Measurements from ENCODE around the gene USP22.

USP22 gene

DNA sequence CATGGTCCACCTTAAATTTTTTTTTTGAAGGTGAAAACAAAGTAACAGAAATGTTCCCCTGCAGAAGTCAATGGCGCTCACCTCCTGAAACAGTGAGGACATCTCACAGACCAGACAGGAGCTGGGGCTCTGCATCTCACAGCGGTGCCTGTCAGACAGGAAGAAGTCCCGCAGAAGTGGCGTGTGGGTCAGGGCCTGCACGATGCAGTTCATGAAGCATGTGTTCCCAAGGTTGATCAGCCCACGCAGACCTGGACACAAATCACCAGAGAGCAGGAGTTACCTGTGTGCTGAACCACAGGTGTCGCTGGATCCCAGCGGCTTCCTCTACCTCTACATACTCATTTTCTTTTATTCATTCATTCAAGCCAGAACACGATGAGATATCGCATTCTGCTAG, 24.9 kb downstream of the USP22 start:
- peaks cover 76 to 98% of the 10 kb centered on the region in 2 donors for H3K36me3 ChIP-seq (replicated peaks in 1 of 2; ENCODE audit: control insufficient read depth in 2 of 2, insufficient read depth in 2 of 2, low read length in 2 of 2)

DNA sequence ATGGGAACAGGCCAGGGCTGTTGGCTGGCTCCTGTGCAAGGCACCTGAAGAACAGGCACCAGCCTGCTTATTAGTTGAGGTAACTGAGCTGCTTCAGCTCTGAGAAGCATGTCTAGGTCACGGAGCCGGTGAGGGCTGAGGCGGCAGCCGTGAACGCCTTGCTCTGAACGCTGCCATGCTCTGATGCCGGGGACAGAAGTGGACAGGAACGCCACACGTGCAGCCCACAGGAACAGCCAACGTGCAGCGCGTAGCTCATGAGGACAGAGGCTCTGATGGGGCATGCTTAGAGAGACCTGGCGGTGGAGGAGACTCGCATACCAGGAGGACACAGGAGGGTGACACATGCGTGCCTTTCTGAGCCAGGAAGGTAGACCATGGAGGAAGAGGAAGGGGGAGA, 25.6 kb downstream of the USP22 start:
- Histone ChIP-seq H3K4me2 (ENCODE audit: insufficient read depth, low read length, poor library complexity, severe bottlenecking) (no peak overlapping the region), H3K23ac (ENCODE audit: low read depth, low read length, poor library complexity) (no peak overlapping the region), H4K91ac (ENCODE audit: low read depth, low read length, poor library complexity) (no peak overlapping the region), H3K4me3 (ENCODE audit: low read length in 2 of 2) (no peak overlapping the region), H2BK12ac (ENCODE audit: low read length) (no peak overlapping the region), H3K4me1 (ENCODE audit: control insufficient read depth in 2 of 2, insufficient read depth in 1 of 2, low read depth in 1 of 2, low read length in 2 of 2) (no peaks in the 10 kb centered on the region), H2AFZ (ENCODE audit: low read length) (no peak overlapping the region), H2BK120ac (ENCODE audit: low read depth, low read length) (no peak overlapping the region), H3K4ac (ENCODE audit: low read length) (no peak overlapping the region), H3K79me1 (ENCODE audit: low read depth, low read length) (peaks cover 27% of the 10 kb centered on the region), H2BK5ac (ENCODE audit: low read length) (no peak overlapping the region), H3K27me3 (ENCODE audit: control insufficient read depth in 3 of 3, insufficient read depth in 3 of 3, low read depth in 1 of 3, low read length in 3 of 3) (no peaks in the 10 kb centered on the region), H3K36me3 (replicated peaks in 1 of 2; ENCODE audit: control insufficient read depth in 2 of 2, insufficient read depth in 2 of 2, low read length in 2 of 2) (peaks cover 81 to 98% of the 10 kb centered on the region in 2 donors), H3K14ac (ENCODE audit: low read length) (no peak overlapping the region), H3K18ac (ENCODE audit: low read length) (no peak overlapping the region), H3K9me3 (replicated peaks in 1 of 2; ENCODE audit: control insufficient read depth in 2 of 2, insufficient read depth in 1 of 2, low read depth in 1 of 2, low read length in 2 of 2) (no peaks in the 10 kb centered on the region), H4K8ac (ENCODE audit: low read depth, low read length) (no peak overlapping the region), H3K9ac (ENCODE audit: low read depth, low read length, poor library complexity) (no peak overlapping the region), H2AK5ac (ENCODE audit: low read depth, low read length) (no peak overlapping the region), H3K27ac (replicated peaks; ENCODE audit: low read length) (no peak overlapping the region), H2BK15ac (ENCODE audit: low read length) (no peak overlapping the region)
- WGBS, 2 donors (ENCODE audit: extremely low coverage in 2 of 2, insufficient read length in 2 of 2, insufficient replicate concordance in 1 of 2) = no CpG with 5 or more reads among the region's 15 CpGs
- no peak for DNase-seq (ENCODE audit: low spot score)

More for the DNA sequence above, 24.9 kb downstream of the USP22 start:
- Histone ChIP-seq H2BK12ac (ENCODE audit: low read length) (no peak overlapping the region), H3K27ac (replicated peaks; ENCODE audit: low read length) (no peak overlapping the region), H2AFZ (ENCODE audit: low read length) (no peak overlapping the region), H3K4me2 (ENCODE audit: insufficient read depth, low read length, poor library complexity, severe bottlenecking) (no peak overlapping the region), H3K18ac (ENCODE audit: low read length) (no peak overlapping the region), H3K4me1 (ENCODE audit: control insufficient read depth in 2 of 2, insufficient read depth in 1 of 2, low read depth in 1 of 2, low read length in 2 of 2) (no peaks in the 10 kb centered on the region), H3K79me1 (ENCODE audit: low read depth, low read length) (peaks cover 25% of the 10 kb centered on the region), H3K27me3 (ENCODE audit: control insufficient read depth in 3 of 3, insufficient read depth in 3 of 3, low read depth in 1 of 3, low read length in 3 of 3) (no peaks in the 10 kb centered on the region), H3K23ac (ENCODE audit: low read depth, low read length, poor library complexity) (no peak overlapping the region), H2BK15ac (ENCODE audit: low read length) (no peak overlapping the region), H3K4me3 (ENCODE audit: low read length in 2 of 2) (no peak overlapping the region), H3K9ac (ENCODE audit: low read depth, low read length, poor library complexity) (no peak overlapping the region), H4K91ac (ENCODE audit: low read depth, low read length, poor library complexity) (no peak overlapping the region), H2BK120ac (ENCODE audit: low read depth, low read length) (no peak overlapping the region), H2AK5ac (ENCODE audit: low read depth, low read length) (no peak overlapping the region), H4K8ac (ENCODE audit: low read depth, low read length) (no peak overlapping the region), H3K9me3 (replicated peaks in 1 of 2; ENCODE audit: control insufficient read depth in 2 of 2, insufficient read depth in 1 of 2, low read depth in 1 of 2, low read length in 2 of 2) (no peaks in the 10 kb centered on the region), H3K4ac (ENCODE audit: low read length) (no peak overlapping the region), H2BK5ac (ENCODE audit: low read length) (no peak overlapping the region), H3K14ac (ENCODE audit: low read length) (no peak overlapping the region)
- WGBS, 2 donors (ENCODE audit: extremely low coverage in 2 of 2, insufficient read length in 2 of 2, insufficient replicate concordance in 1 of 2) = no CpG with 5 or more reads among the region's 10 CpGs
- no peak for DNase-seq (ENCODE audit: low spot score)

DNA sequence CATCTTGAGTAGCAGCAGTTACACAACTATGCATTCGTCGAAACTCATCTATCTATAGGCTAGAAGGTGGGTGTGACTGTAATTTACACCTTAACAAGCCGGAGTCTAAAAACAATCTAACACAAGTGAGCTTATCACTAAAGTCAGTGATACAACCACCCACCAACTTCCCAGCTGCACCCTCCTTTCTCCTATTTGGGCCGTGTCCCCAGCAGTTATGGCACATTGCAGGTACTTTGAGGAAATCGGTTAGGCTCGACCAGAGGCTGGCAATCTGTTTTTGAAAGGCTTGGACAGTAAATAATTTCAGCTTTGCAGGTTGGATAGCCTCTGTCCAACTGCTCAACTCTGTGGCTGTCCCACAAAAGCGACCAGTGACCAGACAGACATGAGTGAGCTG, 26.0 kb downstream of the USP22 start:
- H4K91ac ChIP-seq (ENCODE audit: low read depth, low read length, poor library complexity) = no peak overlapping the region

DNA sequence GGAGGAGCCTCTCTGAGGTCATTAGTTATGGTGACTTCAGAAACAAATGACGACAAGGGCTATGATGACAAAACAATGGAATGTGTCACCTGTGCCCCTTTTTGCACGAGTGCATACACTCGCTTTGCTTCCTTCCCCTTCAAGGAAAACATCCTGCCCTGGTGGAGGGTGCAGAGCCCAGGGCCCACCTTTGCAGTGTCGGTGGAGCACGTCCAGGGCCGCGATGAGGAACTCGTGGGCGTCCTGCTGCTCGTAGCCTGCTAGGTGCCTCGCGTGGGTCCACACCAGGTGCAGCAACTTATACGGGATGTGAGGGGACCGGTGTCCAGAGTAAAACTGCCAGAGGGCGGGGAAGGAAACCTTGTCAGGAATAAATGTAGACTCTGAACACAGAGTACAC, 27.2 kb downstream of the USP22 start:
- no peak overlapping the region for H2AFZ ChIP-seq (ENCODE audit: low read length)
- H3K9me3 ChIP-seq (replicated peaks in 1 of 2; ENCODE audit: control insufficient read depth in 2 of 2, insufficient read depth in 1 of 2, low read depth in 1 of 2, low read length in 2 of 2) = no peaks in the 10 kb centered on the region
- H2BK5ac ChIP-seq (ENCODE audit: low read length) = no peak overlapping the region
- H3K79me1 ChIP-seq (ENCODE audit: low read depth, low read length) = peaks cover 35% of the 10 kb centered on the region
- no peak overlapping the region for H3K9ac ChIP-seq (ENCODE audit: low read depth, low read length, poor library complexity)
- H3K27ac ChIP-seq (replicated peaks; ENCODE audit: low read length) = no peak overlapping the region
- no peaks in the 10 kb centered on the region for H3K4me1 ChIP-seq (ENCODE audit: control insufficient read depth in 2 of 2, insufficient read depth in 1 of 2, low read depth in 1 of 2, low read length in 2 of 2)
- no peak overlapping the region for H4K91ac ChIP-seq (ENCODE audit: low read depth, low read length, poor library complexity)
- H3K4me3 ChIP-seq (ENCODE audit: low read length in 2 of 2) = peak overlapping the region in 1 of 2 donors; percentile 58
- DNase-seq (ENCODE audit: low spot score) = no peak
- no peak overlapping the region for H3K4me2 ChIP-seq (ENCODE audit: insufficient read depth, low read length, poor library complexity, severe bottlenecking)
- no peak overlapping the region for H2BK12ac ChIP-seq (ENCODE audit: low read length)
- H4K8ac ChIP-seq (ENCODE audit: low read depth, low read length) = no peak overlapping the region
- H3K4ac ChIP-seq (ENCODE audit: low read length) = no peak overlapping the region
- H3K27me3 ChIP-seq (ENCODE audit: control insufficient read depth in 3 of 3, insufficient read depth in 3 of 3, low read depth in 1 of 3, low read length in 3 of 3) = no peaks in the 10 kb centered on the region
- WGBS, 2 donors (ENCODE audit: extremely low coverage in 2 of 2, insufficient read length in 2 of 2, insufficient replicate concordance in 1 of 2) = no CpG with 5 or more reads among the region's 15 CpGs
- H2AK5ac ChIP-seq (ENCODE audit: low read depth, low read length) = no peak overlapping the region
- H3K14ac ChIP-seq (ENCODE audit: low read length) = no peak overlapping the region
- no peak overlapping the region for H2BK15ac ChIP-seq (ENCODE audit: low read length)
- peaks cover 85 to 98% of the 10 kb centered on the region in 2 donors for H3K36me3 ChIP-seq (replicated peaks in 1 of 2; ENCODE audit: control insufficient read depth in 2 of 2, insufficient read depth in 2 of 2, low read length in 2 of 2)
- no peak overlapping the region for H3K18ac ChIP-seq (ENCODE audit: low read length)
- no peak overlapping the region for H2BK120ac ChIP-seq (ENCODE audit: low read depth, low read length)
- no peak overlapping the region for H3K23ac ChIP-seq (ENCODE audit: low read depth, low read length, poor library complexity)

More for the DNA sequence above, 26.0 kb downstream of the USP22 start:
- Histone ChIP-seq H3K36me3 (replicated peaks in 1 of 2; ENCODE audit: control insufficient read depth in 2 of 2, insufficient read depth in 2 of 2, low read length in 2 of 2) (peaks cover 85 to 98% of the 10 kb centered on the region in 2 donors), H3K9ac (ENCODE audit: low read depth, low read length, poor library complexity) (no peak overlapping the region), H3K18ac (ENCODE audit: low read length) (no peak overlapping the region), H3K27ac (replicated peaks; ENCODE audit: low read length) (no peak overlapping the region), H4K8ac (ENCODE audit: low read depth, low read length) (no peak overlapping the region), H3K14ac (ENCODE audit: low read length) (no peak overlapping the region), H3K4me2 (ENCODE audit: insufficient read depth, low read length, poor library complexity, severe bottlenecking) (no peak overlapping the region), H3K4ac (ENCODE audit: low read length) (no peak overlapping the region), H2AFZ (ENCODE audit: low read length) (no peak overlapping the region), H3K23ac (ENCODE audit: low read depth, low read length, poor library complexity) (no peak overlapping the region), H2BK120ac (ENCODE audit: low read depth, low read length) (no peak overlapping the region), H2BK12ac (ENCODE audit: low read length) (no peak overlapping the region), H2BK15ac (ENCODE audit: low read length) (no peak overlapping the region), H3K9me3 (replicated peaks in 1 of 2; ENCODE audit: control insufficient read depth in 2 of 2, insufficient read depth in 1 of 2, low read depth in 1 of 2, low read length in 2 of 2) (no peaks in the 10 kb centered on the region), H2BK5ac (ENCODE audit: low read length) (no peak overlapping the region), H2AK5ac (ENCODE audit: low read depth, low read length) (no peak overlapping the region), H3K4me1 (ENCODE audit: control insufficient read depth in 2 of 2, insufficient read depth in 1 of 2, low read depth in 1 of 2, low read length in 2 of 2) (no peaks in the 10 kb centered on the region), H3K4me3 (ENCODE audit: low read length in 2 of 2) (no peak overlapping the region), H3K27me3 (ENCODE audit: control insufficient read depth in 3 of 3, insufficient read depth in 3 of 3, low read depth in 1 of 3, low read length in 3 of 3) (no peaks in the 10 kb centered on the region), H3K79me1 (ENCODE audit: low read depth, low read length) (peaks cover 27% of the 10 kb centered on the region)
- no peak for DNase-seq (ENCODE audit: low spot score)
- no CpG with 5 or more reads among the region's 7 CpGs for WGBS, 2 donors (ENCODE audit: extremely low coverage in 2 of 2, insufficient read length in 2 of 2, insufficient replicate concordance in 1 of 2)

All from neuronal stem cell (in vitro differentiated cells).